H9 (cell line): Measurements from ENCODE around the gene PTPRJ. TPM values are rescaled to one million over a fixed set of nuclear protein-coding genes. Genes with fewer than 3 reads are reported as not detected.

ENCODE experiments used
- DNase-seq: peaks from one replicate; pipeline ENCODE4 v3.0.0-alpha.2; 2017
- H2AFZ ChIP-seq: one replicate; pipeline ENCODE4 v1.6.1; 2013; ENCODE audit warnings: mild to moderate bottlenecking, low read length, control low read depth, moderate library complexity
- H2AK5ac ChIP-seq: 2 replicates; pipeline ENCODE4 v1.6.1; 2013; ENCODE audit warnings: low read length, control low read depth, mixed read lengths; ENCODE audit not compliant: insufficient read length
- H2BK120ac ChIP-seq: one replicate; pipeline ENCODE4 v1.6.1; 2013; ENCODE audit warnings: low read depth, mild to moderate bottlenecking, low read length, control low read depth, inconsistent platforms; ENCODE audit not compliant: poor library complexity, severe bottlenecking
- H2BK12ac ChIP-seq: 2 replicates; pipeline ENCODE4 v1.6.1; 2013; ENCODE audit warnings: low read length, control low read depth, mixed read lengths, low read depth; ENCODE audit not compliant: insufficient read length
- H2BK15ac ChIP-seq: 2 replicates; pipeline ENCODE4 v1.6.1; 2013; ENCODE audit warnings: low read depth, low read length, control low read depth
- H2BK20ac ChIP-seq: one replicate; pipeline ENCODE4 v1.6.1; 2013; ENCODE audit warnings: low read depth, mild to moderate bottlenecking, low read length, control low read depth, inconsistent platforms; ENCODE audit not compliant: poor library complexity, severe bottlenecking
- H2BK5ac ChIP-seq: 2 replicates; pipeline ENCODE4 v1.6.1; 2013; ENCODE audit warnings: low read length, control low read depth, mixed read lengths; ENCODE audit not compliant: insufficient read length
- H3K14ac ChIP-seq: 2 replicates; pipeline ENCODE4 v1.6.1; 2013; ENCODE audit warnings: low read length, control low read depth; ENCODE audit not compliant: insufficient read depth
- H3K18ac ChIP-seq: 2 replicates; pipeline ENCODE4 v1.6.1; 2013; ENCODE audit warnings: low read depth, mild to moderate bottlenecking, mixed read lengths, low read length, control low read depth; ENCODE audit not compliant: insufficient read length
- H3K23ac ChIP-seq: 2 replicates; pipeline ENCODE4 v1.6.1; 2013; ENCODE audit warnings: low read length, control low read depth, mixed read lengths, low read depth; ENCODE audit not compliant: insufficient read length
- H3K23me2 ChIP-seq: 2 replicates; pipeline ENCODE4 v1.6.1; 2013; ENCODE audit warnings: low read depth, mild to moderate bottlenecking, mixed read lengths, low read length, control low read depth; ENCODE audit not compliant: insufficient read length, poor library complexity, severe bottlenecking
- H3K27ac ChIP-seq: 2 replicates; pipeline ENCODE4 v1.5.1; 2013; ENCODE audit warnings: low read length, control low read depth, mixed read lengths, low read depth; ENCODE audit not compliant: insufficient read length
- H3K27me3 ChIP-seq: 2 replicates; pipeline ENCODE4 v1.6.1; 2013; ENCODE audit warnings: low read length, control low read depth, inconsistent platforms; ENCODE audit not compliant: insufficient read depth
- H3K4ac ChIP-seq: 2 replicates; pipeline ENCODE4 v1.6.1; 2013; ENCODE audit warnings: low read depth, mild to moderate bottlenecking, control low read depth, inconsistent platforms, low read length, moderate library complexity
- H3K4me1 ChIP-seq: 2 replicates; pipeline ENCODE4 v1.6.1; 2013; ENCODE audit warnings: low read length, control low read depth, inconsistent platforms; ENCODE audit not compliant: insufficient read depth
- H3K4me2 ChIP-seq: 2 replicates; pipeline ENCODE4 v1.6.1; 2013; ENCODE audit warnings: low read length, control low read depth, mixed read lengths; ENCODE audit not compliant: insufficient read length, insufficient read depth
- H3K56ac ChIP-seq: 2 replicates; pipeline ENCODE4 v1.6.1; 2013; ENCODE audit warnings: low read depth, mild to moderate bottlenecking, mixed read lengths, low read length, control low read depth; ENCODE audit not compliant: insufficient read length
- H3K79me1 ChIP-seq: 2 replicates; pipeline ENCODE4 v1.6.1; 2013; ENCODE audit warnings: low read depth, mild to moderate bottlenecking, moderate library complexity, low read length, control low read depth, inconsistent platforms; ENCODE audit not compliant: insufficient read depth, poor library complexity, severe bottlenecking
- H3K79me2 ChIP-seq: 2 replicates; pipeline ENCODE4 v1.6.1; 2013; ENCODE audit warnings: low read length, control low read depth, inconsistent platforms; ENCODE audit not compliant: insufficient read depth
- H3K9ac ChIP-seq: 2 replicates; pipeline ENCODE4 v1.6.1; 2013; ENCODE audit warnings: low read length, control low read depth, mixed read lengths; ENCODE audit not compliant: insufficient read length; ENCODE audit errors: extremely low read depth
- H3K9me3 ChIP-seq: one replicate; pipeline ENCODE4 v1.6.1; 2013; ENCODE audit warnings: low read depth, low read length, inconsistent platforms; ENCODE audit not compliant: control insufficient read depth
- H3T11ph ChIP-seq: one replicate; pipeline ENCODE4 v1.6.1; 2013; ENCODE audit warnings: mild to moderate bottlenecking, low read length, control low read depth, inconsistent platforms
- H4K20me1 ChIP-seq: one replicate; pipeline ENCODE4 v1.6.1; 2013; ENCODE audit not compliant: control insufficient read depth, insufficient read length, insufficient read depth
- H4K5ac ChIP-seq: 2 replicates; pipeline ENCODE4 v1.6.1; 2013; ENCODE audit warnings: low read depth, mild to moderate bottlenecking, mixed read lengths, low read length, control low read depth; ENCODE audit not compliant: insufficient read length
- H4K8ac ChIP-seq: replicated peaks from 2 replicates; pipeline ENCODE4 v1.6.1; 2013; ENCODE audit warnings: low read length, control low read depth, mixed read lengths, low read depth; ENCODE audit not compliant: insufficient read length
- H4K91ac ChIP-seq: 2 replicates; pipeline ENCODE4 v1.6.1; 2013; ENCODE audit warnings: low read depth, mild to moderate bottlenecking, moderate library complexity, mixed read lengths, low read length, control low read depth; ENCODE audit not compliant: insufficient read length
- H3K27ac Mint-ChIP-seq, 3 experiments: 2 replicates in 2 of 3; 3 replicates in 1 of 3; pipeline ENCODE4 v1.8.0; 2020 to 2021; ENCODE audit warnings: mixed read lengths in 3 of 3, mild to moderate bottlenecking in 1 of 3, moderate library complexity in 1 of 3
- H3K27me3 Mint-ChIP-seq: 2 replicates; pipeline ENCODE4 v1.8.0; 2021; ENCODE audit warnings: low read depth, mild to moderate bottlenecking, moderate library complexity, mixed read lengths
- H3K36me3 Mint-ChIP-seq, 3 experiments: 2 replicates in 2 of 3; 3 replicates in 1 of 3; pipeline ENCODE4 v1.8.0; 2020 to 2021; ENCODE audit warnings: low read depth in 3 of 3, mixed read lengths in 3 of 3; ENCODE audit not compliant: insufficient read depth in 1 of 3
- H3K4me1 Mint-ChIP-seq, 2 experiments: 2 replicates each; pipeline ENCODE4 v1.8.0; 2020; ENCODE audit warnings: mixed read lengths in 2 of 2
- H3K4me3 Mint-ChIP-seq, 2 experiments: 2 replicates in 1 of 2; 3 replicates in 1 of 2; pipeline ENCODE4 v1.8.0; 2020 to 2021; ENCODE audit warnings: mild to moderate bottlenecking in 2 of 2, mixed read lengths in 2 of 2, moderate library complexity in 1 of 2
- H3K9me3 Mint-ChIP-seq, 2 experiments: 2 replicates in 1 of 2; 3 replicates in 1 of 2; pipeline ENCODE4 v1.8.0; 2020; ENCODE audit warnings: mild to moderate bottlenecking in 2 of 2, mixed read lengths in 2 of 2, moderate library complexity in 1 of 2
- CTCF ChIP-seq: fragments of 200-600 bp; sonication (generic); conservative IDR thresholded peaks from 3 replicates; pipeline ENCODE4 v1.8.0; 2021; ENCODE audit warnings: antibody characterized with exemption, mild to moderate bottlenecking
- WGBS: extraction: QIAGEN DNeasy Blood & Tissue Kit; methylation state at CpG from one replicate; pipeline ENCODE4 v1.1.7; 2013; ENCODE audit warnings: missing lambda C conversion rate, low lambda C conversion rate, mixed read lengths; ENCODE audit not compliant: insufficient read length; ENCODE audit errors: extremely low coverage; 5-methylcytosine and 5-hydroxymethylcytosine counted together
- total RNA-seq: library from RNA; stranded (reverse); gene quantifications from 2 replicates; pipeline ENCODE4 v1.2.1, GENCODE V29; 2021

Gene PTPRJ
- total RNA-seq, 1 experiment from 2014 or later, result 10.6 TPM

GRCh38 chr11:47943721-47944586, 36.4 kb upstream of the PTPRJ start:
- peak overlapping the region; percentile 44 to 95 (median 85); a peak in 6 of 7 replicates for H3K27ac Mint-ChIP-seq
- H3K27me3 Mint-ChIP-seq, result peaks cover 2% of the 10 kb centered on the region; the same call in 1 of the 2 replicates
- Histone ChIP-seq H2BK20ac (no peak overlapping the region), H3K9me3 (no peaks in the 10 kb centered on the region), H2BK15ac (no peak overlapping the region), H3K27ac (peak overlapping the region; percentile 1), H3K4ac (no peak overlapping the region), H4K8ac (no peak overlapping the region), H4K91ac (no peak overlapping the region), H2BK12ac (no peak overlapping the region), H2AK5ac (no peak overlapping the region), H3K14ac (peak overlapping the region; percentile 0; the same call in 1 of the 2 replicates), H3K23me2 (no peaks in the 10 kb centered on the region), H2AFZ (no peak overlapping the region), H3K18ac (peak overlapping the region; percentile 54), H3K79me2 (no peaks in the 10 kb centered on the region), H3K79me1 (no peaks in the 10 kb centered on the region), H2BK120ac (no peak overlapping the region), H4K20me1 (no peaks in the 10 kb centered on the region), H3K27me3 (no peaks in the 10 kb centered on the region), H2BK5ac (no peak overlapping the region), H3T11ph (no peak overlapping the region), H3K4me1 (peaks cover 3% of the 10 kb centered on the region; the same call in 1 of the 2 replicates), H3K56ac (no peak overlapping the region), H3K23ac (no peak overlapping the region), H3K9ac (no peak overlapping the region), H3K4me2 (peak overlapping the region; percentile 50), H4K5ac (no peak overlapping the region)
- no peaks in the 10 kb centered on the region for H3K36me3 Mint-ChIP-seq
- no CpG with 5 or more reads among the region's 15 CpGs for WGBS
- DNase-seq, result peak; percentile 72
- H3K9me3 Mint-ChIP-seq, result no peaks in the 10 kb centered on the region; a peak in 2 of 5 replicates
- peaks cover 37 to 53% of the 10 kb centered on the region in 2 experiments for H3K4me1 Mint-ChIP-seq
- H3K4me3 Mint-ChIP-seq, result peak overlapping the region; percentile 33 to 70
- TF ChIP-seq CTCF, result no peak
